Activated T-helper 1 cell treated with Interleukin-2 at 50 U/mL for 16 hours (primary cell): ENCODE results near the gene APOC3.
A peak's percentile ranks its signal among the peaks of the same experiment; 100 is the strongest.
"Not testable (repeated sequence)": the region's sequence is repeated elsewhere in the genome, so short reads cannot be mapped to it uniquely, and the experiment has no call there.

Source experiments
- DNase-seq: peaks from one replicate; pipeline ENCODE4 v3.0.0-alpha.2; 2020; ENCODE audit warnings: low read depth

APOC3 gene

GRCh38 chr11:116831790-116832349 lies 2.2 kb downstream of the APOC3 start:
- DNase-seq, result no peak

GRCh38 chr11:116832350-116833290 lies 2.9 kb downstream of the APOC3 start:
- DNase-seq, result no peak

- DNase-seq, result no peak
Measured at GRCh38 chr11:116833491-116833815, 3.7 kb downstream of the APOC3 start.

GRCh38 chr11:116833816-116834534 lies 4.3 kb downstream of the APOC3 start:
- no peak for DNase-seq

GRCh38 chr11:116834535-116835041 lies 4.9 kb downstream of the APOC3 start:
- not testable (repeated sequence) for DNase-seq

- no peak for DNase-seq
Measured at GRCh38 chr11:116835042-116835772, 5.5 kb downstream of the APOC3 start.

- peak; percentile 71 for DNase-seq
Measured at GRCh38 chr11:116835791-116836631, 6.3 kb downstream of the APOC3 start.

GRCh38 chr11:116836632-116836991 lies 6.9 kb downstream of the APOC3 start:
- no peak for DNase-seq

GRCh38 chr11:116837231-116838091 lies 7.8 kb downstream of the APOC3 start, which contains the start of gene APOA1:
Gene APOA1, minus strand, starts transcription at chr11:116837622. Its CDS starts 235 bp downstream, at chr11:116837387.
- no peak for DNase-seq

- no peak for DNase-seq
Measured at GRCh38 chr11:116838321-116839084, 8.8 kb downstream of the APOC3 start.

GRCh38 chr11:116840224-116840745 lies 10.6 kb downstream of the APOC3 start:
- DNase-seq, result no peak

GRCh38 chr11:116840746-116841296 lies 11.1 kb downstream of the APOC3 start:
- no peak for DNase-seq

GRCh38 chr11:116842117-116842516 lies 12.4 kb downstream of the APOC3 start:
- DNase-seq, result no peak

GRCh38 chr11:116842909-116843308 lies 13.2 kb downstream of the APOC3 start:
- DNase-seq, result no peak

- DNase-seq, result no peak
Measured at GRCh38 chr11:116843661-116844060, 14.0 kb downstream of the APOC3 start.

GRCh38 chr11:116844722-116845121 lies 15.0 kb downstream of the APOC3 start:
- DNase-seq, result no peak

- no peak for DNase-seq
Measured at GRCh38 chr11:116847612-116848011, 17.9 kb downstream of the APOC3 start.

- no peak for DNase-seq
Measured at GRCh38 chr11:116849060-116849459, 19.4 kb downstream of the APOC3 start.

- no peak for DNase-seq
Measured at GRCh38 chr11:116849486-116849885, 19.8 kb downstream of the APOC3 start.
